Subcutaneous adipose tissue (tissue), 4 donors: ENCODE results near the gene TCF12. TPM values are rescaled to one million over a fixed set of nuclear protein-coding genes. Genes with fewer than 3 reads are reported as not detected.

Experiments used
- CTCF ChIP-seq: fragments of 450-650 bp; IDR thresholded peaks from one replicate; pipeline ENCODE4 v1.5.1; 2016; ENCODE audit warnings: low read depth, mild to moderate bottlenecking, control low read depth, antibody characterized with exemption, moderate library complexity
- total RNA-seq, 4 donors: library from RNA; depleted of rRNA; stranded (reverse); fragments of >200 nt; gene quantifications; one replicate each; pipeline ENCODE4 v1.1.0, GENCODE V29; 2016

TCF12 gene
- total RNA-seq, 4 donors from 2014 or later = 138 to 171 (median 166) TPM

GRCh38 chr15:57082054-57082728 lies 163.7 kb downstream of the TCF12 start:
- TF ChIP-seq CTCF = no peak

DNA sequence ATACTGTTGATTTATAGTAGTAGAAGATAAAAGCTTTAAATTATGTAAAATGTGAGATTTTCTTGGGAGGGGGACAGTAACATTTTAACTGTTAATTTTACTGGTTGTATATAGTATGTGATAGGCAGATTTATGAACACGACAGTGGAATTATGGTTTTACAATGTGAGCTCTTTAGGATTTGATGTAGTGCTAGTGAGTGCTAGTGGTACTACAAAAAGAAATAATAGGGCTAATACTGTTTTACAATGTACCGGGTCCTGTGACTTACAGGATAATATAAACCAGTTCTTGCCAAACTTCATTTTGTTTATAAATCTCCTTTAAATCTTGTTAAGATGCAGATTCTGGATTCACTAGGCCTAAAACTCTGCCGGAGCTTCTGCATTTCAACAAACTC lies 165.7 kb downstream of the TCF12 start:
- no peak for TF ChIP-seq CTCF

DNA sequence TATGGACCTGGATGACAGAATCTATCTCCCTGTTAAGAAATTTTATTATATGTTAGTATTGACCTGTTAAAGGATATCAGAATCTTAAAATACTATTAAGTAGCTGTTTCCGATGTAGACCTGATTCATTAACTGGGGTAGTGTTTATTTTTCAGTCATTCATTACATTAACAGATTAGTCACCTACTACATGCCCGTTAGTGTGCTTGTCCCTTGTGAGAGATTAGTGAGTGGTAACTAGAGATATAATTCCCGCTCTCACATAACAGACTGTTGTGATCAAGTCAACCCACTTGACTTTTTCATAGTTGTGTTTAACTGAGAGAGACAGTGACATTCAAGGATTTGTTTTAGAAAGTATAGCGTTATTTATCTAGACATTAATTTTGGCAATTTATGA lies 166.8 kb downstream of the TCF12 start:
- TF ChIP-seq CTCF = no peak

- no peak for TF ChIP-seq CTCF
These were observed 168.5 kb downstream of the TCF12 start for GRCh38 chr15:57086857-57087427.

- TF ChIP-seq CTCF = no peak
These were observed 171.5 kb downstream of the TCF12 start for GRCh38 chr15:57089815-57090495.

- no peak for TF ChIP-seq CTCF
These were observed 172.0 kb downstream of the TCF12 start for GRCh38 chr15:57090496-57090859.

DNA sequence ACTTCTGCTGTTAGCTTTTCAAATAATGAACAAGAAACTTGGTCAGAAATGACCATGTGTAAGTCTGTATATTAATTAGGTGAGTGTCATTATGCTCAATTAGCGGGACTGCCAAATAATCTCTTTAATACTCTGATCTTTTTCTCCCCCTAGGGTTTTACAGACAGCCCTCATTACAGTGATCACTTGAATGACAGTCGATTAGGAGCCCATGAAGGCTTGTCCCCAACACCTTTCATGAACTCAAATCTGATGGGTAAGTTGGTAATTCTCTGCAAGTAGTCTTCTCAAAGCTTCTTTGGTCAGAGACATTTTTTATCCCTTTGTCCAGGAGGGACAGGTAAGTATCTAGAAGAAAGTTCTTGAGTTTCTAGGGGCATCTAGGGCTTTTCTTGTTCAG lies 173.2 kb downstream of the TCF12 start:
- TF ChIP-seq CTCF = no peak
